KMS-11 (cell line): ENCODE results near the gene PTBP1.

Experiments
- H2AFZ ChIP-seq: fragments of 200-600 bp; sonication (generic); 2 replicates; pipeline ENCODE4 v1.6.1; 2016; ENCODE audit warnings: antibody characterized with exemption, mixed run types, low read depth
- H3K27ac ChIP-seq: fragments of 200-600 bp; sonication (generic); 2 replicates; pipeline ENCODE4 v1.6.1; 2016; ENCODE audit warnings: mild to moderate bottlenecking, mixed run types
- H3K27me3 ChIP-seq: fragments of 200-600 bp; sonication (generic); 2 replicates; pipeline ENCODE4 v1.6.1; 2017; ENCODE audit warnings: mild to moderate bottlenecking, low read depth, mixed run types, moderate library complexity; ENCODE audit not compliant: insufficient read depth
- H3K36me3 ChIP-seq: fragments of 200-600 bp; sonication (generic); 2 replicates; pipeline ENCODE4 v1.6.1; 2017; ENCODE audit warnings: mild to moderate bottlenecking, mixed run types; ENCODE audit not compliant: insufficient read depth
- H3K4me1 ChIP-seq: fragments of 200-600 bp; sonication (generic); 2 replicates; pipeline ENCODE4 v1.6.1; 2016; ENCODE audit warnings: mild to moderate bottlenecking, low read depth, mixed run types; ENCODE audit not compliant: poor library complexity, severe bottlenecking
- H3K4me2 ChIP-seq: fragments of 200-600 bp; sonication (generic); 2 replicates; pipeline ENCODE4 v1.7.0; 2016; ENCODE audit warnings: mild to moderate bottlenecking, mixed run types
- H3K4me3 ChIP-seq: fragments of 200-600 bp; sonication (generic); IDR thresholded peaks from 2 replicates; pipeline ENCODE4 v1.6.1; 2017; ENCODE audit warnings: low read depth, low read length, mixed read lengths; ENCODE audit not compliant: insufficient read depth
- H3K79me2 ChIP-seq: fragments of 200-600 bp; sonication (generic); 2 replicates; pipeline ENCODE4 v1.6.1; 2016; ENCODE audit warnings: low read depth, mixed run types; ENCODE audit not compliant: insufficient read depth
- H3K9ac ChIP-seq: fragments of 200-600 bp; sonication (generic); 2 replicates; pipeline ENCODE4 v1.6.1; 2016; ENCODE audit warnings: mild to moderate bottlenecking, mixed run types
- H4K20me1 ChIP-seq: fragments of 200-600 bp; sonication (generic); 2 replicates; pipeline ENCODE4 v1.6.1; 2016; ENCODE audit warnings: mild to moderate bottlenecking, mixed run types; ENCODE audit not compliant: insufficient read depth
- TF ChIP-seq, protein P1 (sequence below): fragments of 200-600 bp; sonication (generic); conservative IDR thresholded peaks from 2 replicates; pipeline ENCODE4 v1.6.1; 2017; ENCODE audit warnings: low read depth, mild to moderate bottlenecking, antibody characterized with exemption, low read length, moderate library complexity, mixed read lengths

PTBP1 gene

DNA sequence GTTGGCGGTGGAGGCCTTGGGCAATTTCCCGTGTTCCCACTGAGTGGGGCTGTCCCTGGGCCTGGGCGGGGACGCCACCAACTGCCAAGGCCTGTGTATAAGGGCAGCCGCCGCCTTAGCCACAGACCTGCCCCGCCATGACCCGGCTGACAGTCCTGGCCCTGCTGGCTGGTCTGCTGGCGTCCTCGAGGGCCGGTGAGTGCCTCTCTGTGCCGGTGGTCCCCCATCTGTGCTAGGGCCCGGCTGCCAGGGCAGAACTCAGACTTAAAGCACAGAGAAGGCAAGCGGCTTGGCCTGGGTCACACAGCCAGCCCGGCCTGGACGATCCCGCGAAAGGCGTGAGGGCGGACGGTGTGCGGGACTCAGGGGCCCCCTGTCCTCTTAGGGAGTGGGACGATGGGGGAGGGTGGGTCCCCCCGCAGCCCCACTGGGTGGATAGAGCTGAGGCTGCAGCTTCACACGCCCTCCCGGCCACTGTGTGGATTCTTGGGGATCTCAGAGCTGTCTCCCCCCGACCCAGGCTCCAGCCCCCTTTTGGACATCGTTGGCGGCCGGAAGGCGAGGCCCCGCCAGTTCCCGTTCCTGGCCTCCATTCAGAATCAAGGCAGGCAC, 30.6 kb downstream of the PTBP1 start, which contains the start of gene AZU1:
AZU1 (plus strand) TSS at position 128 of the 612 bp plus-strand sequence; CDS start at position 138, 10 bp downstream.
- no peak within 1 kb of the TSS for H3K4me2 ChIP-seq
- no peak within 1 kb of the TSS for H2AFZ ChIP-seq

GRCh38 chr19:829129-829758, 32.0 kb downstream of the PTBP1 start:
- H2AFZ ChIP-seq = no peak overlapping the region
- TF ChIP-seq, protein P1, sequence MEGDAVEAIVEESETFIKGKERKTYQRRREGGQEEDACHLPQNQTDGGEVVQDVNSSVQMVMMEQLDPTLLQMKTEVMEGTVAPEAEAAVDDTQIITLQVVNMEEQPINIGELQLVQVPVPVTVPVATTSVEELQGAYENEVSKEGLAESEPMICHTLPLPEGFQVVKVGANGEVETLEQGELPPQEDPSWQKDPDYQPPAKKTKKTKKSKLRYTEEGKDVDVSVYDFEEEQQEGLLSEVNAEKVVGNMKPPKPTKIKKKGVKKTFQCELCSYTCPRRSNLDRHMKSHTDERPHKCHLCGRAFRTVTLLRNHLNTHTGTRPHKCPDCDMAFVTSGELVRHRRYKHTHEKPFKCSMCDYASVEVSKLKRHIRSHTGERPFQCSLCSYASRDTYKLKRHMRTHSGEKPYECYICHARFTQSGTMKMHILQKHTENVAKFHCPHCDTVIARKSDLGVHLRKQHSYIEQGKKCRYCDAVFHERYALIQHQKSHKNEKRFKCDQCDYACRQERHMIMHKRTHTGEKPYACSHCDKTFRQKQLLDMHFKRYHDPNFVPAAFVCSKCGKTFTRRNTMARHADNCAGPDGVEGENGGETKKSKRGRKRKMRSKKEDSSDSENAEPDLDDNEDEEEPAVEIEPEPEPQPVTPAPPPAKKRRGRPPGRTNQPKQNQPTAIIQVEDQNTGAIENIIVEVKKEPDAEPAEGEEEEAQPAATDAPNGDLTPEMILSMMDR = no peak
- no peaks in the 10 kb centered on the region for H4K20me1 ChIP-seq
- H3K4me2 ChIP-seq = no peak overlapping the region
- H3K79me2 ChIP-seq = no peaks in the 10 kb centered on the region
- no peaks in the 10 kb centered on the region for H3K36me3 ChIP-seq
- H3K9ac ChIP-seq = no peak overlapping the region
- H3K4me3 ChIP-seq = no peak overlapping the region
- H3K27ac ChIP-seq = no peak overlapping the region
- H3K4me1 ChIP-seq = no peaks in the 10 kb centered on the region
- peaks cover 37% of the 10 kb centered on the region; the same call in 1 of the 2 replicates for H3K27me3 ChIP-seq

More for the DNA sequence above, 30.6 kb downstream of the PTBP1 start, which contains the start of gene AZU1:
- TF ChIP-seq, protein P1 = no peak
- no peaks in the 10 kb centered on the region for H4K20me1 ChIP-seq
- peaks cover 30% of the 10 kb centered on the region; the same call in 1 of the 2 replicates for H3K27me3 ChIP-seq
- no peak within 1 kb of the TSS for H3K4me3 ChIP-seq
- H3K4me1 ChIP-seq = no peaks in the 10 kb centered on the region
- H3K36me3 ChIP-seq = no peaks in the 10 kb centered on the region
- no peak within 1 kb of the TSS for H3K27ac ChIP-seq
- no peak within 1 kb of the TSS for H3K9ac ChIP-seq
- no peaks in the 10 kb centered on the region for H3K79me2 ChIP-seq

DNA sequence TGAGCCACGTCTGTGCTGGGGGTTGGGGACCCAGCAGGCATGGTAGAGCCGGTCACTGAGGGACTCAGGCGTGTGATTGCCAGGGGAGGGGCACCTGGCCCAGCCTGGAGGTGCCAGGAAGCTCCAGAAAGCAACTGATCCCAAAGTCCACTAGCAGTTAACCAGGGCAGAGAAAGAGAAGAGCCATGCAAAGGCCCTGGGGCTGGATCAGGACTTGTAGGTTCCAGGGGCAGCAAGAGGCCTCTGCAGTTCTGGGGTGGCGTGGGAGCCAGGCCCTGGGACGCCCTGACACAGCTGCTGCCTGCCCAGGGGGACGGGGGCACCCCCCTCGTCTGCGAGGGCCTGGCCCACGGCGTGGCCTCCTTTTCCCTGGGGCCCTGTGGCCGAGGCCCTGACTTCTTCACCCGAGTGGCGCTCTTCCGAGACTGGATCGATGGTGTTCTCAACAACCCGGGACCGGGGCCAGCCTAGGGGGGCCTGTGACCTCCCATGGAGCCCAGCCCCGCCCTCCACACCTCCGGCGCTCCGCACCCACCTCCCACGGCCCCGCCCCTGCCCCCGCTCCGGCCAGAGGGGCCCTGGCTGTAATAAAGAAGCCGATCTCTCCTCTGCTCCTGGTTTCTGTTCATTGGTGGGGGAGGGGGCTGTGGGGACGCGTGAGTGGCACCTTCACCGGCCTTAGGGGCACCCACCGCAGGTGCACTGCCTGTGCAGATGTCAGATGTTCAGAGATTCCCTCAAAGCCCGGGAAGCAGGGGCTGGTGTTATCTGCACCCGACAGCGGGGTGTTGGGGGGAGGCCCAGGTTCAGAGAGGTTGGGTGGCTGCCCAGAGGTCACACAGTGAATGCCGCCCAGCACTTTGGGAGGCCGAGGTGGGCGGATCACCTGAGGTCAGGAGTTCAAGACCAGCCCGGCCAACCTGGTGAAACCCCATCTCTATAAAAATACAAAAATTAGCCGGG, 34.4 kb downstream of the PTBP1 start:
- Histone ChIP-seq H3K4me1 (no peaks in the 10 kb centered on the region), H4K20me1 (no peaks in the 10 kb centered on the region), H3K36me3 (no peaks in the 10 kb centered on the region), H3K27ac (no peak overlapping the region), H2AFZ (no peak overlapping the region), H3K4me3 (no peak overlapping the region), H3K9ac (no peak overlapping the region), H3K4me2 (no peak overlapping the region), H3K27me3 (peaks cover 33% of the 10 kb centered on the region; the same call in 1 of the 2 replicates), H3K79me2 (no peaks in the 10 kb centered on the region)
- TF ChIP-seq, protein P1 = no peak

DNA sequence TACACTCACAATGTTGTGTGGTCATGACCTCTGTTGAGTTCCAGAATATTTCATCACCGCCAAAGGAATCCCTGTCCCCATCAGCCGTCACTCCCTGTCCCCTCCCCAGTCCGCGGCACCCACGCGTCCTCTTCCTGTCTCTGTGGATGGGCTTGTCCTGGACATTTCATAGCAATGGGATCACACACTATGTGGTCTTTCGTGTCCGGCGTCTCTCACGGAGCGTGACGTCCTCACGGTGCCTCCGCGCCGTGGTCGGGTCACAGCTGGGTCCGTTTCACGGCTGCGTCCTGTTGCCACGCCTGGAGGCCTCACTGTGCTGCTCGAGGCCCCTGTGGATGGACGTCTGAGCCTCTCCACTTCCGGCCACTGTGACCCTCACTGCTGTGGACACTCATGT, 37.0 kb downstream of the PTBP1 start:
- no peak overlapping the region for H3K9ac ChIP-seq
- no peak overlapping the region for H3K27ac ChIP-seq
- no peaks in the 10 kb centered on the region for H3K4me1 ChIP-seq
- no peaks in the 10 kb centered on the region for H3K79me2 ChIP-seq
- no peak overlapping the region for H2AFZ ChIP-seq
- TF ChIP-seq, protein P1 = no peak
- no peak overlapping the region for H3K4me3 ChIP-seq
- H3K36me3 ChIP-seq = no peaks in the 10 kb centered on the region
- H3K27me3 ChIP-seq = peaks cover 43% of the 10 kb centered on the region; the same call in 1 of the 2 replicates
- no peak overlapping the region for H3K4me2 ChIP-seq
- no peaks in the 10 kb centered on the region for H4K20me1 ChIP-seq
